Measurements from ENCODE around the gene SCCPDH.
"Not testable (repeated sequence)": the region's sequence is repeated elsewhere in the genome, so short reads cannot be mapped to it uniquely, and the experiment has no call there.

DNA sequence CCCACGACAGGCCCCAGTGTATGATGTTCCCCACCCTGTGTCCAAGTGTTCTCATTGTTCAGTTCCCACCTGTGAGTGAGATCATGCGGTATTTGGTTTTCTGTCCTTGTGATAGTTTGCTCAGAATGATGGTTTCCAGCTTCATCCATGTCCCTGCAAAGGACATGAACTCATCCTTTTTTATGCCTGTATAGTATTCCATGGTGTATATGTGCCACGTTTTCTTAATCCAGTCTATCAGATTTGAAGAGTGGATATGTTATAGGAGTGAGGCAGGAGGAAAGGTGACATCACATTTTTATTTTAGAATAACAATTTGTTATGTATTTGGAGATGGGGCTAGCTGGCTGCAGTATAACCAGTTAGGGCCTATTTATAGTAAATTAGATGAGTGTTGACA is 7.7 kb downstream of the SCCPDH start:
- TF ChIP-seq, protein P1, sequence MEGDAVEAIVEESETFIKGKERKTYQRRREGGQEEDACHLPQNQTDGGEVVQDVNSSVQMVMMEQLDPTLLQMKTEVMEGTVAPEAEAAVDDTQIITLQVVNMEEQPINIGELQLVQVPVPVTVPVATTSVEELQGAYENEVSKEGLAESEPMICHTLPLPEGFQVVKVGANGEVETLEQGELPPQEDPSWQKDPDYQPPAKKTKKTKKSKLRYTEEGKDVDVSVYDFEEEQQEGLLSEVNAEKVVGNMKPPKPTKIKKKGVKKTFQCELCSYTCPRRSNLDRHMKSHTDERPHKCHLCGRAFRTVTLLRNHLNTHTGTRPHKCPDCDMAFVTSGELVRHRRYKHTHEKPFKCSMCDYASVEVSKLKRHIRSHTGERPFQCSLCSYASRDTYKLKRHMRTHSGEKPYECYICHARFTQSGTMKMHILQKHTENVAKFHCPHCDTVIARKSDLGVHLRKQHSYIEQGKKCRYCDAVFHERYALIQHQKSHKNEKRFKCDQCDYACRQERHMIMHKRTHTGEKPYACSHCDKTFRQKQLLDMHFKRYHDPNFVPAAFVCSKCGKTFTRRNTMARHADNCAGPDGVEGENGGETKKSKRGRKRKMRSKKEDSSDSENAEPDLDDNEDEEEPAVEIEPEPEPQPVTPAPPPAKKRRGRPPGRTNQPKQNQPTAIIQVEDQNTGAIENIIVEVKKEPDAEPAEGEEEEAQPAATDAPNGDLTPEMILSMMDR (IDR thresholded peaks at IDR 0.05) = not testable (repeated sequence)
- not testable (repeated sequence) for TF ChIP-seq POLR2A (IDR thresholded peaks at IDR 0.05)
